ENCODE results near the gene CHRNA1.

Gene CHRNA1

GRCh38 chr2:174705321-174705720, 59.0 kb downstream of the CHRNA1 start:
- Histone ChIP-seq H3K79me1 (ENCODE audit: low read length) (no peaks in the 10 kb centered on the region), H2BK5ac (ENCODE audit: low read depth, low read length, poor library complexity) (no peak overlapping the region), H3K4me3 (ENCODE audit: low read depth, low read length) (no peak overlapping the region), H4K12ac (ENCODE audit: low read depth, low read length) (no peak overlapping the region), H2BK12ac (ENCODE audit: low read length) (no peak overlapping the region), H3K18ac (ENCODE audit: low read length) (no peak overlapping the region), H3K9me3 (ENCODE audit: insufficient read depth, low read depth, low read length) (no peaks in the 10 kb centered on the region), H3K4ac (ENCODE audit: low read depth, low read length) (no peak overlapping the region), H3K27me3 (ENCODE audit: insufficient read depth, low read length) (no peaks in the 10 kb centered on the region), H2AK5ac (ENCODE audit: low read length) (no peak overlapping the region), H3K23ac (ENCODE audit: low read length) (no peak overlapping the region), H3K36me3 (ENCODE audit: control insufficient read depth in 1 of 2, insufficient read depth in 2 of 2, low read length in 2 of 2) (no peaks in the 10 kb centered on the region), H3K4me1 (ENCODE audit: control insufficient read depth in 1 of 2, insufficient read depth in 2 of 2, low read length in 2 of 2) (no peaks in the 10 kb centered on the region), H3K27ac (ENCODE audit: low read depth, low read length) (no peak overlapping the region), H3K14ac (ENCODE audit: low read length) (no peak overlapping the region), H4K91ac (ENCODE audit: low read depth, low read length) (no peak overlapping the region), H4K8ac (ENCODE audit: low read depth, low read length) (no peak overlapping the region), H3K4me2 (ENCODE audit: low read length) (no peak overlapping the region), H2BK120ac (ENCODE audit: insufficient read depth, low read length, poor library complexity) (no peak overlapping the region), H2AFZ (ENCODE audit: insufficient read depth, low read length, poor library complexity) (no peak overlapping the region), H3K79me2 (ENCODE audit: control insufficient read depth, insufficient read depth, low read length, poor library complexity) (no peaks in the 10 kb centered on the region), H3K9ac (ENCODE audit: low read length) (no peak overlapping the region)
- WGBS (ENCODE audit: extremely low coverage, insufficient coverage, insufficient read length): no CpG with 5 or more reads among the region's 4 CpGs
- DNase-seq: no peak

DNA sequence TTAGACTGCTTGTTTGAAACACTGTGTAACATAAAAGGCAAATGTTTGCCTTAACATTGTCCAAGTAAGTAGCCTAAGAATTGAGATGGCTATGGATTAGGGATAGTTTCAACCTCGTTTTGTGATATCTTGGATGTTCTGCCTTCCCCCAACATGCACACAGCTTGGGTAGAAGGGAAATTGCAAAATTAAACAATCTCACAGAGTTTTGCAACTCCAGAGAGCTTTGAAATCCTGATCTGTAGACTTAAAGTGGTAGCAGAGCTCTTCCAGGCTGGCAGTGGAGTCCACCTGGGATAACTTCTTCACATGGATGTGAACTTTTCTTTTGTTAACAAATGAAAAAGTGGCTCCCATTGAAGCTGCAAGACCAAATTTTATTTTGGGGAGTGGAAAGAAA, 59.6 kb downstream of the CHRNA1 start:
- no peak overlapping the region for H3K18ac ChIP-seq (ENCODE audit: low read length)
- H2BK12ac ChIP-seq (ENCODE audit: low read length): no peak overlapping the region
- no peak overlapping the region for H3K4me2 ChIP-seq (ENCODE audit: low read length)
- no peaks in the 10 kb centered on the region for H3K9me3 ChIP-seq (ENCODE audit: insufficient read depth, low read depth, low read length)
- no peak overlapping the region for H3K4ac ChIP-seq (ENCODE audit: low read depth, low read length)
- no peak overlapping the region for H3K27ac ChIP-seq (ENCODE audit: low read depth, low read length)
- H2AK5ac ChIP-seq (ENCODE audit: low read length): no peak overlapping the region
- H3K36me3 ChIP-seq (ENCODE audit: control insufficient read depth in 1 of 2, insufficient read depth in 2 of 2, low read length in 2 of 2): no peaks in the 10 kb centered on the region
- H3K23ac ChIP-seq (ENCODE audit: low read length): no peak overlapping the region
- H2BK5ac ChIP-seq (ENCODE audit: low read depth, low read length, poor library complexity): no peak overlapping the region
- no peak overlapping the region for H4K8ac ChIP-seq (ENCODE audit: low read depth, low read length)
- H4K91ac ChIP-seq (ENCODE audit: low read depth, low read length): no peak overlapping the region
- no peaks in the 10 kb centered on the region for H3K27me3 ChIP-seq (ENCODE audit: insufficient read depth, low read length)
- WGBS (ENCODE audit: extremely low coverage, insufficient coverage, insufficient read length): no CpG with 5 or more reads among the region's 1 CpG
- no peaks in the 10 kb centered on the region for H3K79me2 ChIP-seq (ENCODE audit: control insufficient read depth, insufficient read depth, low read length, poor library complexity)
- H2BK120ac ChIP-seq (ENCODE audit: insufficient read depth, low read length, poor library complexity): no peak overlapping the region
- no peaks in the 10 kb centered on the region for H3K79me1 ChIP-seq (ENCODE audit: low read length)
- H4K12ac ChIP-seq (ENCODE audit: low read depth, low read length): no peak overlapping the region
- peak in 1 of 2 donors; percentile 29 for DNase-seq
- H3K4me1 ChIP-seq (ENCODE audit: control insufficient read depth in 1 of 2, insufficient read depth in 2 of 2, low read length in 2 of 2): no peaks in the 10 kb centered on the region
- H3K9ac ChIP-seq (ENCODE audit: low read length): no peak overlapping the region
- no peak overlapping the region for H2AFZ ChIP-seq (ENCODE audit: insufficient read depth, low read length, poor library complexity)
- no peak overlapping the region for H3K4me3 ChIP-seq (ENCODE audit: low read depth, low read length)
- no peak overlapping the region for H3K14ac ChIP-seq (ENCODE audit: low read length)

DNA sequence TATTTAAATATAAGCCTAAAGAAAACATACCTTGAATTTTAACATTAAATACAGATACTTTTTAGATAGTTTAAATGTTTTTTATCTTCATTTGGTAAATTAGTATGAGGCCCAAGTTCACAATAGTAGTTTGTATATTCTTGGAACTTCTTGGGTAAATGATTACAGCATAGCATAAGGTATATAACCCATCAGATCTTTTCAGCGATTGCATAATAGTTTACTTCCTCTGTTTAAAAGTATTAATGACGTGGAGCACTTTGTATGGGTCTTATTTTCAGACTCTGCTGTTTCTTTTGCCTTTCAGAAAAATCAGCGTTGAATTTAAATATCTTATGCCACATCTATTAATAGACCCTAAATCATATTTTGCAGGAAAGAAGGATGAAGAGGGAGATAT, 60.2 kb downstream of the CHRNA1 start:
- Histone ChIP-seq H2AFZ (ENCODE audit: insufficient read depth, low read length, poor library complexity) (no peak overlapping the region), H2BK120ac (ENCODE audit: insufficient read depth, low read length, poor library complexity) (no peak overlapping the region), H4K91ac (ENCODE audit: low read depth, low read length) (no peak overlapping the region), H3K4me3 (ENCODE audit: low read depth, low read length) (no peak overlapping the region), H3K9ac (ENCODE audit: low read length) (no peak overlapping the region), H3K79me2 (ENCODE audit: control insufficient read depth, insufficient read depth, low read length, poor library complexity) (no peaks in the 10 kb centered on the region), H3K14ac (ENCODE audit: low read length) (no peak overlapping the region), H3K4me2 (ENCODE audit: low read length) (no peak overlapping the region), H3K27me3 (ENCODE audit: insufficient read depth, low read length) (no peaks in the 10 kb centered on the region), H3K27ac (ENCODE audit: low read depth, low read length) (no peak overlapping the region), H2BK12ac (ENCODE audit: low read length) (no peak overlapping the region), H3K36me3 (ENCODE audit: control insufficient read depth in 1 of 2, insufficient read depth in 2 of 2, low read length in 2 of 2) (no peaks in the 10 kb centered on the region), H4K12ac (ENCODE audit: low read depth, low read length) (no peak overlapping the region), H2AK5ac (ENCODE audit: low read length) (no peak overlapping the region), H2BK5ac (ENCODE audit: low read depth, low read length, poor library complexity) (no peak overlapping the region), H3K4me1 (ENCODE audit: control insufficient read depth in 1 of 2, insufficient read depth in 2 of 2, low read length in 2 of 2) (no peaks in the 10 kb centered on the region), H3K9me3 (ENCODE audit: insufficient read depth, low read depth, low read length) (no peaks in the 10 kb centered on the region), H3K79me1 (ENCODE audit: low read length) (no peaks in the 10 kb centered on the region), H4K8ac (ENCODE audit: low read depth, low read length) (no peak overlapping the region), H3K4ac (ENCODE audit: low read depth, low read length) (no peak overlapping the region), H3K23ac (ENCODE audit: low read length) (no peak overlapping the region), H3K18ac (ENCODE audit: low read length) (no peak overlapping the region)
- DNase-seq: peak in 1 of 2 donors; percentile 48
- WGBS (ENCODE audit: extremely low coverage, insufficient coverage, insufficient read length): no CpG with 5 or more reads among the region's 3 CpGs

GRCh38 chr2:174703430-174703829, 60.8 kb downstream of the CHRNA1 start:
- H3K27me3 ChIP-seq (ENCODE audit: insufficient read depth, low read length): no peaks in the 10 kb centered on the region
- no peak overlapping the region for H3K23ac ChIP-seq (ENCODE audit: low read length)
- WGBS (ENCODE audit: extremely low coverage, insufficient coverage, insufficient read length): no CpG with 5 or more reads among the region's 3 CpGs
- DNase-seq: no peak
- H3K9ac ChIP-seq (ENCODE audit: low read length): no peak overlapping the region
- no peaks in the 10 kb centered on the region for H3K36me3 ChIP-seq (ENCODE audit: control insufficient read depth in 1 of 2, insufficient read depth in 2 of 2, low read length in 2 of 2)
- no peaks in the 10 kb centered on the region for H3K9me3 ChIP-seq (ENCODE audit: insufficient read depth, low read depth, low read length)
- no peak overlapping the region for H4K12ac ChIP-seq (ENCODE audit: low read depth, low read length)
- H2BK12ac ChIP-seq (ENCODE audit: low read length): no peak overlapping the region
- no peak overlapping the region for H2AK5ac ChIP-seq (ENCODE audit: low read length)
- H2BK120ac ChIP-seq (ENCODE audit: insufficient read depth, low read length, poor library complexity): no peak overlapping the region
- H3K4me2 ChIP-seq (ENCODE audit: low read length): no peak overlapping the region
- no peak overlapping the region for H3K18ac ChIP-seq (ENCODE audit: low read length)
- H3K79me2 ChIP-seq (ENCODE audit: control insufficient read depth, insufficient read depth, low read length, poor library complexity): no peaks in the 10 kb centered on the region
- H3K4me3 ChIP-seq (ENCODE audit: low read depth, low read length): no peak overlapping the region
- H2BK5ac ChIP-seq (ENCODE audit: low read depth, low read length, poor library complexity): no peak overlapping the region
- no peak overlapping the region for H3K14ac ChIP-seq (ENCODE audit: low read length)
- H2AFZ ChIP-seq (ENCODE audit: insufficient read depth, low read length, poor library complexity): no peak overlapping the region
- H4K8ac ChIP-seq (ENCODE audit: low read depth, low read length): no peak overlapping the region
- no peak overlapping the region for H4K91ac ChIP-seq (ENCODE audit: low read depth, low read length)
- H3K79me1 ChIP-seq (ENCODE audit: low read length): no peaks in the 10 kb centered on the region
- no peaks in the 10 kb centered on the region for H3K4me1 ChIP-seq (ENCODE audit: control insufficient read depth in 1 of 2, insufficient read depth in 2 of 2, low read length in 2 of 2)
- no peak overlapping the region for H3K4ac ChIP-seq (ENCODE audit: low read depth, low read length)
- no peak overlapping the region for H3K27ac ChIP-seq (ENCODE audit: low read depth, low read length)
